Stimulated activated CD4-positive, alpha-beta T cell treated with anti-CD3 and anti-CD28 coated beads, Interleukin-2, amount 100 ng/mL, for 48 hours (primary cell): ENCODE results near the gene C1QBP.
A peak's percentile ranks its signal among the peaks of the same experiment; 100 is the strongest.
"Not testable (repeated sequence)": the region's sequence is repeated elsewhere in the genome, so short reads cannot be mapped to it uniquely, and the experiment has no call there.

ENCODE experiments used
- DNase-seq, 2 donors: peaks; one replicate each; pipeline ENCODE4 v3.0.0-alpha.2; 2020

The C1QBP gene, protein sequence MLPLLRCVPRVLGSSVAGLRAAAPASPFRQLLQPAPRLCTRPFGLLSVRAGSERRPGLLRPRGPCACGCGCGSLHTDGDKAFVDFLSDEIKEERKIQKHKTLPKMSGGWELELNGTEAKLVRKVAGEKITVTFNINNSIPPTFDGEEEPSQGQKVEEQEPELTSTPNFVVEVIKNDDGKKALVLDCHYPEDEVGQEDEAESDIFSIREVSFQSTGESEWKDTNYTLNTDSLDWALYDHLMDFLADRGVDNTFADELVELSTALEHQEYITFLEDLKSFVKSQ

DNA sequence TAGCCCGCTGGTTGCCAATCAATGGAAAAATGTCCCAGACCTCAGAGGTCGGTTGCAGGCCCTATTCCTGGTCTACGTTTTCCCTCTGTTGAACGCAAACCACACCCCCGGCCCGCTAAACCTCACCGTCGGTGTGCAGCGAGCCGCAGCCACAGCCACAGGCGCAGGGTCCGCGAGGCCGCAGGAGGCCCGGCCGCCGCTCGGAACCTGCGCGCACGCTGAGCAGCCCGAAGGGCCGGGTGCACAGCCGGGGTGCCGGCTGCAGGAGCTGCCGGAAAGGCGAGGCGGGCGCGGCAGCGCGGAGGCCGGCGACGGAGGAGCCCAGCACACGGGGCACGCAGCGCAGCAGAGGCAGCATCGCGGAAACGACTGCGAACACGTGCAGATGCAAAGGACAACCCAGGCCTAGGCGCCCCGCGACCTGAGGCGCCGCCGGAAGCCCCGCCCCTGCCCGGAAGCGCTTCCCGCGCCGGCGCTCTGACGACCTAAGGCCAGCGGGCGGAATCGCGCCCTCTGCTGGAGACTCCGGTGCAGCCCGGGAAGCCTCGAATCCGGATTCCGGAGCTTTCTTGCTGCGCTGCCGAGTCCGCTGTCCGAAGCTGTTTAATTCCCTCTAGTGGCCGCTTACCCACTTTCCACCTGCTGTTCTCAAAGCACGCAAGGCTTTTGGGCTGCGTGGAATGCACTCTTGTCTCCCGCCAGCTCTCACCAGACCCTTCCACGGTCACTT, at the start of gene C1QBP:
Gene C1QBP (minus strand): TSS at position 440 of the 730 bp plus-strand sequence. CDS start 82 bp downstream, at position 358.
- peak; percentile 95 to 96 for DNase-seq

DNA sequence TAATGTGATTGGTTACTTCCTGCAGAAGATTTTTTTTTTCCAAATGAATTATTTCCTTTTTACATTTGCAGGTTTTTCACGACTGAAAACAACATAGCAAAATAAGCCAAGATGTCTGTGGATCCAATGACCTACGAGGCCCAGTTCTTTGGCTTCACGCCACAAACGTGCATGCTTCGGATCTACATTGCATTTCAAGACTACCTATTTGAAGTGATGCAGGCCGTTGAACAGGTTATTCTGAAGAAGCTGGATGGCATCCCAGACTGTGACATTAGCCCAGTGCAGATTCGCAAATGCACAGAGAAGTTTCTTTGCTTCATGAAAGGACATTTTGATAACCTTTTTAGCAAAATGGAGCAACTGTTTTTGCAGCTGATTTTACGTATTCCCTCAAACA, 49.8 kb upstream of the C1QBP start:
- no peak for DNase-seq

DNA sequence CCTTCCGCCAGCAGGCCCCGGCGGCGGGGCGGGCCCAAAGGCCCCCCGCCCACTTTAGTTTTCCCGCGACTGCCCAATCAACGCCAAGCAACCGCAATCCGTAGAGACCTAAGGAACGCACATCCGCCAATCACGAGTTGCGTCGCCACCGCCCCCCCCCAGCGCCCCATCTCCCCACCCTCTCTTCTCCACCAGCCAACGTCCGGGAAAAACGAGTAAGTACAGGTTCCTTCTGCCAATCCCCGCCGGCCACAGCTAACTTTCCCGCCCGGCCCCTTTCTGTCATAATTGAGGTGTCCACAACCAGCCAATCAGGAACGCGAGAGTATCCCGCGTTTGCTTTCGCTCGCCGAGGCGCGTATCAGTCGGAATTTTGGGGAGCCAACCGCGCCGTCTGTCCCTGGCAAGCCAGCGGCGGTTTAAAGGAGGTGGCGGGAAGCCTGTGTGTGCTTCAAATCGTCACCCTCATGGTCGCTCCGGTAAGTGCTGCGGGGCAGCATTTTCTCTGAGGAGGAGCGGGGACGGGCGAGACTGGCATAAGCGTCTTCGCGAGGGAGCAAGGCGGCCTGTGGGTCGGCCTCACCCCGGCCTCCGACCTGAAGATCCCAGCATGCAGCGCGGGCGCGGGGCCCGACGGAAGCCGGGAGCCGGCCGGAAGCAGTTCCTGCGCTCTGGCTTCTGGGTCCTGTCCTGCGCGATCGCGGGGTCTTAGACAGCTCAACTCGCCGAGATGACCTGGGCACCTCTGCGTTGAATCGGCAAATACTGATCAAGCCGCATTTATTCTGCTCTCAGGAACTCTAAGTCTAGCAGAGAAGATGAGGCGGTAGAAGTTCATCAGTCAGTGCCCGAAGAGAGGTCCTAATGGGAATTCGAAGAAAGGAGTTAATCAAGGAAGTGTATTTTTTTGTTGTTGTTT, 47.5 kb upstream of the C1QBP start, which contains the start of gene MIS12:
Gene MIS12 (plus strand): TSS at position 361 of the 919 bp plus-strand sequence. CDS start 2,297 bp downstream, outside the sequence.
- DNase-seq: peak; percentile 90 to 93

DNA sequence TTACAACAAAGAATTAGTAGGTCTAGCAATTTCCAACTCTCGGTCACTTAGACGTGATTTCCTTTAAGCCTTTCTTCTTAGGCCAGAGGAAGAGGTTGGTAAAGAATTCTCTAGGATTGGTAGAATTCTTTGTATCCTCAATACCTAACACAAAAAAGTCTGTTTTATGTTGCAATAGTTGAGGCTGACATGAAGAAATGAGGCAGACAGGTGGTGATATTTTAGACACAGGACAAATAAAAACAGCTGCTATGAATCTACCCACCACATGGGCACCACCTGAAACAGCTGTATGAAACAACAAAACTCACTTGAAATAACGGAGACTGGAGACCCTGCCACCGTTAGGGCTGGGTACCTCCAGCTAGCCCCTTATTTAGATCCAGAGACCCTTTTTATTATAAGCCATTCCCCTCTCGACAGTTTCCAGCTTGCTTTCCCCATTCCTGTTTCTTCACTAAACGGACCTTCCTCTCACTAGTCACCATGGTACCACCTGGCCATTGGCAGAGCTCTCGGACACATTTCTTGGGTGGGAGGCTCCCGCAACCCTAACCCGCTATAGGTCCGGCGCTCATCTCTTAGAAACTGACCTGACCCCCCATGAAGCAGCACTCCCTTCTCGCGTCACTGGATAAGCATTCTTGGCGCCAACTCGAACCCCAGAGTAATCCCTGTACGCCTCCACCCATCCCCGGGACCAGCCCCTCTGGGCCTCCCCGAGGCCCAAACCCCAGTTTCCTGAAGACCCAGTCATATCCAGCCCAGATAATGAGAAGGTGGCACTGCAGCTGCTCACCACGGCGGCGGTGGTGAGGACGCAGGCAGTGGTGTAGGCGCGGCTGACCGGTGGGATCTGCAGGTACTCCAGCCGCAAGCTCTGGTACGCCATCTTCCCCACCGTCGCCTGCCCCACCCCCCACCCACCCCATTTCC, 46.6 kb upstream of the C1QBP start, which contains the start of gene DERL2:
Gene DERL2 (minus strand): TSS at position 909 of the 936 bp plus-strand sequence. CDS start 17 bp downstream, at position 892.
- DNase-seq: peak in 1 of 2 donors; percentile 28

DNA sequence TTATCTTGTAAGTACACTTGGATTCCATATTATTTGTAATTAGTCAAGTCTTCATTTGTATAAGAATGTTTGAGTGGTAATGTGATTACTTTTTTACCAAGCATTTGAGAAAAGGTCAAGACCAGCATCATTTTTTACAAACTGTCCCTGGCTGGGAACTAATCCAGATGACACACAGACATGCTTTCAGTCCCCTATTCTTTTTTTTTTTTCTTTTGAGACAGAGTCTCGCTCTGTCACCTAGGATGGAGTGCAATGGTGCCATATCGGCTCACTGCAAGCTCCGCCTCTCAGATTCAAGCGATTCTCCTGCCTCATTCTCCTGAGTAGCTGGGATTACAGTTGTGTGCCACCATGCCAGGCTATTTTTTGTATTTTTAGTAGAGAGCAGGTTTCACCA, 42.5 kb upstream of the C1QBP start:
- no peak for DNase-seq

DNA sequence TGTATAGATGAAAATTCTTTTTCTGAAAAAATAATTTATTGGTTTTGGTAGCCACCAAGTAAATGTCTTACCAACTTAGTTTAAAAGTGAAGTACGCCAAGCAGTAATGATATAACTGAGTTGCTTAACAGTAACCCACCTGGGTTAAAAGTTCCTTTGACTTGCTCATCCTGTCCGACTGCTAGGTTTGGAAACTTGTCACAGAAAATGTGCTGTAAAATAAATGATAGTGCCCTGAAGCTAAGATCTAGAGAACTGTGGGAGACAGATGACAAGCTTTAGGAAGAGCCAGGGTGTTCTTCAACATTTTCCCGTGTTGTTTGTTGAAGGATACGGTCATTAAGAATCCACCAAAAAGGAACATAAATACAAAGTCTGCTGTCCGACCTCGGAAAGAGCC, 42.0 kb upstream of the C1QBP start:
- DNase-seq: no peak

DNA sequence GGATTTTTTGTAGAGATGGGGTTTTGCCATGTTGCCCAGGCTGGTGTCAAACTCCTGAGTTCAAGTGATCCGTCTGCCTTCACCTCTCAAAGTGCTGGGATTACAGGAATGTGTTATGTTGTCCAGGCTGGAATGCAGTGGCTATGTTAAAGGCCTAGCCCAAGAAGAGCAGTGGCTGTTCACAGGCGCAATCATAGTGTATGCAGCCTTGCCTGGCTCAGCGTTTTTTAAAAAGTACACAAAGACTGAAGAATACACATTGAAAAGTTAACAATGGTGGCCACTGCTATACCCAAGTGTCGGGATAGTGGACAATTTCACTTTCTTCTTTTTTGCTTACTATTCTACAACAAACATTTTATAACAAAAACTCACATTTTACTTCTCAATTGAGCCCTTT, 40.0 kb upstream of the C1QBP start:
- DNase-seq: no peak

DNA sequence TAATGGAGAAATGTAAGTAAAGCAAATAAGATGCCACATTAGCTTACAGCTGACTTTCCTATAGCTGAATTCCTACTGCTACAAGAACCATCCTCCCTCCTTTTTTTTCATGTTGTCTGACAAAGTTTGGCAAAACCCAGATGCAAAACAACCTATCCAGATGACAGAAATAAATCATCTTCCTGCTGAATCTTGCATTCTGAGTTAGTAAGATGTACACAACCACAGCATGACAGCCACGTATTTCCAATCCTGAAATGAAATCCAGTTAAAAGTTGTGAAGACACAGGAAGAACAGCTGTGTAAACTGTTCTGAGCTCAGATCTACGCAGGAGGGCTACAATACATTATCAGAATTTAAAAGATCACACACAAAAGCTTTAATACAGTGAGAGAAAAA, 35.0 kb upstream of the C1QBP start:
- no peak for DNase-seq

DNA sequence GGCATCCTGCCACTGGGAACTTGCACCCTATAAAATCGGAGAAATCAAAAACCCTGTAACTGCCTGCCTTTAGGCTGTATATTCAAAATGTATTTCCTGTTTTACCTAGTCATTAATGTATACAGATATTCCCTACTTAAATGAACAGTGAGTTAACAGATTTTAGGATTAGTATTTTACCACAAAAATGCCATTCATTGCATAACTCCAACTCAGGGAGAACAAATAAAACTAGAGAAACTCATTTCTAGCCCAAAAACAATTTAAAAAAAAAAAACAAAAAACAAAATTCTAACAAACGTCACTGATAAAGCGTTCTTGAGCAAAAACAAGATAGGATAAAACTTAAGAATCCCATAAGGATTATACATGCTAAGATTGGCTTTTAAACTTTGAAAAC, 33.6 kb upstream of the C1QBP start:
- no peak for DNase-seq

DNA sequence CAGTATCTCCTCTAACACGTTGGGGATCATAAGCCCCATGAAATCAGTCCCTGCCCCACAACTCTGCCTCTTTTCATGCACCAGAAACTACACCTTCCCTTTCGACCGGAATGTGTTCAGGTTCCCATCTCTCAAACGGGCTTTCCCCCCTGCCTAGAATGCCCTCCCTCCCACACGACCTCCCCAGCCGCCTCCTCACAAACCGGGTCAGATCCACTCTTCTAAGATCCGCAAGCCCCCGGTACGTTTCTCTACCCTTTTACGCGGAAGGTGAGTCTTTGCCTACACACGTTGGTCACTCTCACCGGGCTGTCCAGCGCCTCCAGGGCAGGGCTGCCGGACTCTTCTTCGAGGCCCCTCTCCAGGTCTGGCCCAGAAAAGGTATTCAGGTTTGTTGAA, 29.1 kb upstream of the C1QBP start:
- peak; percentile 11 to 13 for DNase-seq

DNA sequence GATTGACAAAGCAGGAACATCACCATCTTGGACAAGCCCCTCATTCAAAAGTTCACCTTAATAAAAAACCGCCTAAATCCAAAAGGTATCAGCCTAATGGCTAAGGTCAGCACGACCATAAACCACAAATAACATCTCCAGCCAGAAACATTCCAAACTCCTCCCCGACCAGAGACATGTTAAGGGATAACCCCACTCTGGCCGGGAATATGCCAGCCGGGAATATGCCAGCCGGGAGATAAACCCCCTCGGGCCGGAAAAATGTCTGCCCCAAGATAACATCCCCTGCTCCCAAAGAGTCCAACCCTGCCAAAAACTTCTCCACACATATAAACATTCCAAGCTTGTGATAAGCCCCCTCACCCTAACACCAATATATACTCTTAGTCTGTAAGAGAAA, 28.5 kb upstream of the C1QBP start:
- no peak for DNase-seq

DNA sequence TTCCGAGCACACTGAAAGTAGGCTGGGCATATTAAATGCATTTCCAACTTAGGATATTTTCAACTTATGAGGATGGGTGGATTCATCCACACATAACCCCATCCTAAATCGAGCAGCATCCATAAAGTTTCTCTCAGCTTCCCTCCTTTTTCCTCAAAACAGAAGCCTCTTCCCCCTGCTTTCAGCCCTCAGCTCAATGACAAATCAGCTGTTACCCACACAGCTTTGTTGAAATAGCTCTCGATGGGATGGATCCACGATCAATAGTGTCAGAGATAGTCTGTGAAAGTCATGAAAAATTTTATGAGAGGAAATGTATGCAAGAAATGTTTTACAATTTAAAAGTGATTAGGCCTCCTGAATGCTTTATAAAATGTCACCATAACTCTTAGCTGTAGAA, 27.3 kb upstream of the C1QBP start:
- no peak for DNase-seq

DNA sequence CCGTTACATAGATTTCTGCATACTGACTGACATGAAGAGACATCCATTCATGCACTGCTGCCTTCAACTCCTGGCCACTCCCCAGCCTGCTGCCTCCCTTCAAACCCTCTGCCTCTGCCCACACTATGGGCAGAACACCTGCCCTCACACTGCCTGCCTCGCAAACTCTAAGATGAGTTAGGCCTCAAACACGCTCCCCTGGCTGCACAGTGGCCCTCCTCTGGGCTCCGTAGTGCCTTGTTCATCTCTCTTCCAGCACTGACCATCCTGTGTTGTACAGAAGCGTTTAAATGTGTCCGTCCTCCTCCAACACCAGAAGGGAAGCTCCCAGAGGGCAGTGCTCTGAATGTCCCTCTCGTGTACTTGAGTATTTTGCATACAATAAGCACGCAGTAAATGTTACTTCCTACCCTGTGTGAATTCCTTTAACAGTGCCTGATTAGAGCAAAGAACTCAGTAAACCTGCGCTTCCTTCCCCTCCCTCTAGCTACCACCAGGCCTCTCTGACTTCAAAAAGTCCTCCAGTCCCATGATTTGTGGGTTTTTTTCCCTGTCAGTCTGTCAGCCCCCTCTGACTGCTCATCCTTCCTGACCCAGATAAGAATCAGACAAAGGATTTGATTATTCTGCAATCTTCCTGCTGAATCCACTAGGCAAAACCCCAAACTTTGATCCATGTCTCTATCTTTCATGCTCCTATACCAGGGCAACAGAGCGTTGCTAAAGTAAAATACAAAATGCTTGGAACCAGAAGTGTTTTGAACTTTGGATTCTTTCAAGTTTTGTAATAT, 26.0 kb upstream of the C1QBP start:
- no peak for DNase-seq

DNA sequence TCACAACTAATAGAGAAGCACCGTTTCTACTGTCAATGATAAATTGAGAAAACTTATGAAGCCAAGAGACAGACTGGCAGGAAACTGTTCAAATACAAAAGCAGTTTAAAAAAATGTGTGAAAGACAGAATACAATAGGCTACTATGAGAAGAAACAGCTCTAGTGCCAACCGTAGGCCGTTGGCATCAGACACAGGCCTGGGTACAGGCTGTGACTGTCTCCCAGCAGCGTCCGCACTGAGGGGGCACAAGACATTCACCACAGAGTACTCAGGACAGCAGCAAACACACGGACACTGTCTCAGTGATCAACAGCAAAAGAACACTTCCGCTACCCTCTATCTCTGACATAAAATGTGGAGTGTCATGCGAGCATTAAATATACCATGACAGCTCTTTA, 7.8 kb upstream of the C1QBP start:
- DNase-seq: no peak

DNA sequence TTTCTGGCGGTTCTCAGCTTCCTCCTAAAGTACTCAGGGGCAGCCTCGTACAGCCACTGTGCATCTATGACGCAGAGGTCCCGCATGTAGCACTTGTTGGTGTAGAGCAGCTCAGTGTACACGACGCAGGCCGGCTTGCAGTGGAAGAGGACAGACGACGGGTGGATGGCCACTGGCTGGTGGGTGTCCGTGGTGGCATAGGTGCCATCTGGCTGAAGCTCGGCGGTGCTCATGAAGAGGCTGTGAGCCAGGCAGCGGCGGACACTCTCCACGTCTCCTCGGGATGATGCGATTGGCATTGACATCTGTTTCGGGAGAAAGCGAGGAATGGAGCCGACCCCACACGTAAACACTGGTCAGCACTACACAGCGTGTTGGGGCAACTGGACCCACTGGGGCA, 5.3 kb upstream of the C1QBP start:
- no peak for DNase-seq

DNA sequence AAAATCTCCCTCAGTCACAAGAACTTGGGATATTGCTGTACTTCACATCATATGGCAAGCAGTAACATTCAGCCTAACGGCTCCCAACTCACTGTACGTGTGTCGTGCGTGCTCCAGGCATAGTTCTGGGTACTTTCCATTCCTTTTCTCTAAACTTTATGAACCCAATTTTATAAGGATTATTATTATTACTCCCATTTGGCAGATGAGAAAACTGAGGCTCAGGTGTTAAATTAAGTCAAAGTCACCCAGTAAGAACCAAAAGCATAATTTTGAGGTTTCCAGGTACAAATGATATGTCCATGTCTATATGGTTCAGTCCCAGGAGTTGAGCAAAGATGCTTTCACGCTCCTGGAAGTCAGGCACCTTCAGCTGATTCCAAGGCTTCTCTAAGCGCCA, 4.8 kb upstream of the C1QBP start:
- DNase-seq: no peak

DNA sequence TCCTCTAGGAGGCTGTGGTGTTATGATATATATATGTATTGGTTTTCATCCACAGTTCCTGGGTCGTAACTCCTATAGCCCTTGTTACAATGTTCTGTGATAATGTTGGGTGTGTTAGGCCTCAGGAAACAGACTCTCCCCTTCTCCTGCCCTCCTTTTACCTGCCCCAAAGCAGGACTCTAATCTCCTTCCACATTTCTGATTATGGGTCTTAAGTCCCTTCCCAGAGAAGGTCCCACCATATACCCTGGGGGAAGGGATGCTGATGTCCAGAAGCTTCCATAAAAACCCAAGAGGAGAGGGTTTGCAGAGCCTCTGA, 450 bp upstream of the C1QBP start:
- DNase-seq: no peak

DNA sequence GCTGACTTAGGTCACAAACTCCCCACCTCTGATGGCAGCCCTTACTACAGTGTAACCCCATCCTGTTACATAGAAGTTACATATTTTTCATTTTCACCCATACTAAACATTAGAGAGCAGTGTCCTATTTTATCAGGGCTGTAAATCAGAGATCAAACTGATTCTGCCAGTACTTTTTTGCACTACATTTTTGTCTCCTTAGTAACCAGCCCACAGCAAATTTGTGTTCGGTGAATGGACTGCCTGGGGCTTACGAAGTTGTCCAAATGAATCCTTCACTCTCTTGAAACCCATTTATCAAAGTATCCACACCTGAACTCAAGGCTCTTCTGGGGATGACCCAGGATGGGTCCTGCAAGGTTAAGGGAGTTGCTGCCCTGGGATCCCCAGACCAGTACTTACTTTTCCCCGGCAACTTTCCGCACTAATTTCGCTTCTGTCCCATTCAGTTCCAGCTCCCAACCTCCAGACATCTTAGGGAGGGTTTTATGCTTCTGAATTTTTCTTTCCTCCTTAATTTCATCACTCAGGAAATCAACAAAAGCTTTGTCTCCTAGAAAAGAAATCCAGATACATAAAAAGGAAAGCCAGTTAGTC, 1.1 kb downstream of the C1QBP start:
- no peak for DNase-seq

DNA sequence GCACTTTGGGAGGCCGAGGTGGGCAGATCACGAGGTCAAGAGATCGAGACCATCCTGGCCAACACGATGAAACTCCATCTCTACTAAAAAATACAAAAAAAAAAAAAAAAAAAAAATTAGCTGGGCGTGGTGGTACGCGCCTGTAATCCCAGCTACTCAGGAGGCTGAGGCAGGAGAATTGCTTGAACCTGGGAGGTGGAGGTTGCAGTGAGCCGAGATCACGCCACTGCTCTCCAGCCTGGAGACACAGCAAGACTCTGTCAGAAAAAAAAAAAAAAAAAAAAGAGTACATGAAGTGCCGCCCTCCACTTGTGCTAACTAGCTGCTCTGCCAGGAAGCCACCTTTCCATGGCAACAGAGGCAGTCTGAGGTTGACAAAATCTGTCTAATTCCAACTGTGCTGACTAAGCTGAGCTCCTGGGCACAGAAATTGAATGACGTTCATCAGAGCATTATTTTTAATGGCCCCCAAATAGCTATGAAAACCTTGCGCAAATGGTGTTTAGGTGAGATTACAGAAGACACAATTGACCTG, 3.1 kb downstream of the C1QBP start:
- not testable (repeated sequence) for DNase-seq

DNA sequence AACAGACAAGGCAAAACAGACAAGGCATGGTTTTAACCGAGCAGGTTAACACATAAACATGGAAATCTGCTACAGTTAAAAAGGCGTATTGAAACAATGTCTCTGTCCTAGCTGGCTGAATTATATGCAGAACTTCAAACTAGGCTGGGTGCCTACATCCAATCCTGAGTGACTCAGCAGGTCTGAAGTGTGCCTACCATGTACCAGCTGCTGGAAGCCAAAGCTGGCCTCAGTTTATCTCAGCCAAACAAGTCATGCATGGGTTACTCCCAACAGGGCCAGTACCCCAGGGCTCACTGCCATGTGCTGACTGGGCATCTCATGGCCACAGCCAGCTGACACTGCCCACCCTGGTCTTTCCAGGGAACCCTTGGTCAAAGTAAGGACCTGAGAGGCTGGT, 4.0 kb downstream of the C1QBP start:
- DNase-seq: no peak
